ENCODE data around the gene LHCGR. TPM values are rescaled to one million over a fixed set of nuclear protein-coding genes. Genes with fewer than 3 reads are reported as not detected.
A peak's percentile ranks its signal among the peaks of the same experiment; 100 is the strongest.

Gene LHCGR
- polyA plus RNA-seq, 1 of the 3 experiments (the other 2 are of a cell fraction) = not detected

DNA sequence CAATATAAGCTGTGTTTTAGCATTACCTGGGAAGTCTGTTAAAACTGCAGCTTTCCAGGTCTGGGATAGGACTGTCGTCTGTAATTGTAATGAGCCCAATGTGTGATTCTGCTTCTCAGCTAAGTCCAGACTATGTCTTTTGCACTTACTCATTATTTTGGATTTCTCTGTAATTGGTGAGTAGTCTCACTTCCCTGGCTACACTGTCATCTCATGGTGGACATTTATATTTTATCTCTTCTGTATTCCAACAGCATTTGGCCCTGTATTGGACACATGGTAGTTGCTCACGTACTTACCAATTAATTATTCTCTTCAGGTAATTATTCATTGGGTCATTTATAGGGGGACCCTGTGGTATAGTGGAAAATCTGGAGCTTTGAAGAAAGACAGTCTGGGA is 28.0 kb downstream of the LHCGR start:
- H3K4me3 ChIP-seq (ENCODE audit: low read depth in 2 of 2, low read length in 1 of 2) = no peak overlapping the region
- no peaks in the 10 kb centered on the region for H3K79me2 ChIP-seq (ENCODE audit: insufficient read depth)
- H2AFZ ChIP-seq (ENCODE audit: low read depth) = no peak overlapping the region
- no peaks in the 10 kb centered on the region; the same call in 1 of the 2 replicates for H3K27me3 ChIP-seq (ENCODE audit: insufficient read depth)
- H3K9ac ChIP-seq = no peak overlapping the region
- H3F3A ChIP-seq (replicated peaks; ENCODE audit: insufficient read depth) = no peaks in the 10 kb centered on the region
- H4K20me1 ChIP-seq (ENCODE audit: insufficient read depth) = no peaks in the 10 kb centered on the region
- no peak overlapping the region for H3K4me2 ChIP-seq
- no peaks in the 10 kb centered on the region for H3K36me3 ChIP-seq (replicated peaks in 1 of 2; ENCODE audit: control insufficient read depth in 1 of 2, insufficient read depth in 2 of 2, low read length in 1 of 2)
- no peaks in the 10 kb centered on the region for H3K9me2 ChIP-seq
- H3K4me1 ChIP-seq (ENCODE audit: control insufficient read depth in 1 of 2, insufficient read depth in 2 of 2, low read depth in 1 of 2, low read length in 1 of 2) = no peaks in the 10 kb centered on the region; a peak in 1 of 4 replicates
- WGBS (ENCODE audit: low lambda C conversion rate) = 36% methylated on average over 2 of the region's 2 CpGs
- no peak overlapping the region for H3K27ac ChIP-seq (ENCODE audit: low read depth in 2 of 2, low read length in 1 of 2)
- no peak for TF ChIP-seq USF1 (IDR thresholded peaks at IDR 0.05; ENCODE audit: borderline replicate concordance, low read depth)
- no peak for TF ChIP-seq FOXM1 (IDR thresholded peaks at IDR 0.05; ENCODE audit: low read depth)
- TF ChIP-seq SMC3 (IDR thresholded peaks at IDR 0.05; ENCODE audit: low read depth, low read length) = peak; percentile 46
- TF ChIP-seq EP300 (IDR thresholded peaks at IDR 0.05; ENCODE audit: borderline replicate concordance in 1 of 2, low read depth in 1 of 2, low read length in 1 of 2) = no peak
- TF ChIP-seq, protein P1, sequence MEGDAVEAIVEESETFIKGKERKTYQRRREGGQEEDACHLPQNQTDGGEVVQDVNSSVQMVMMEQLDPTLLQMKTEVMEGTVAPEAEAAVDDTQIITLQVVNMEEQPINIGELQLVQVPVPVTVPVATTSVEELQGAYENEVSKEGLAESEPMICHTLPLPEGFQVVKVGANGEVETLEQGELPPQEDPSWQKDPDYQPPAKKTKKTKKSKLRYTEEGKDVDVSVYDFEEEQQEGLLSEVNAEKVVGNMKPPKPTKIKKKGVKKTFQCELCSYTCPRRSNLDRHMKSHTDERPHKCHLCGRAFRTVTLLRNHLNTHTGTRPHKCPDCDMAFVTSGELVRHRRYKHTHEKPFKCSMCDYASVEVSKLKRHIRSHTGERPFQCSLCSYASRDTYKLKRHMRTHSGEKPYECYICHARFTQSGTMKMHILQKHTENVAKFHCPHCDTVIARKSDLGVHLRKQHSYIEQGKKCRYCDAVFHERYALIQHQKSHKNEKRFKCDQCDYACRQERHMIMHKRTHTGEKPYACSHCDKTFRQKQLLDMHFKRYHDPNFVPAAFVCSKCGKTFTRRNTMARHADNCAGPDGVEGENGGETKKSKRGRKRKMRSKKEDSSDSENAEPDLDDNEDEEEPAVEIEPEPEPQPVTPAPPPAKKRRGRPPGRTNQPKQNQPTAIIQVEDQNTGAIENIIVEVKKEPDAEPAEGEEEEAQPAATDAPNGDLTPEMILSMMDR (IDR thresholded peaks at IDR 0.05) = peak; percentile 51
- TF ChIP-seq PBX3 (IDR thresholded peaks at IDR 0.05) = no peak
- TF ChIP-seq, protein P2, sequence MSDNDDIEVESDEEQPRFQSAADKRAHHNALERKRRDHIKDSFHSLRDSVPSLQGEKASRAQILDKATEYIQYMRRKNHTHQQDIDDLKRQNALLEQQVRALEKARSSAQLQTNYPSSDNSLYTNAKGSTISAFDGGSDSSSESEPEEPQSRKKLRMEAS (IDR thresholded peaks at IDR 0.05; ENCODE audit: low read depth) = no peak
- no peak for TF ChIP-seq NRF1 (IDR thresholded peaks at IDR 0.05; ENCODE audit: low read depth, low read length)
- peak; percentile 54 for TF ChIP-seq RAD21 (IDR thresholded peaks at IDR 0.05; ENCODE audit: low read length)
- POLR2A ChIA-PET = no interaction called here
- no peaks in the 10 kb centered on the region for H3K9me3 ChIP-seq
- DNase-seq = no peak
- CTCF ChIA-PET = interaction anchor here (0.9 to 1.4 kb wide), 9 partner anchors 10 to 127 kb away, joined by 3 to 10 read pairs (median 3); no protein-coding TSS in a partner anchor

DNA sequence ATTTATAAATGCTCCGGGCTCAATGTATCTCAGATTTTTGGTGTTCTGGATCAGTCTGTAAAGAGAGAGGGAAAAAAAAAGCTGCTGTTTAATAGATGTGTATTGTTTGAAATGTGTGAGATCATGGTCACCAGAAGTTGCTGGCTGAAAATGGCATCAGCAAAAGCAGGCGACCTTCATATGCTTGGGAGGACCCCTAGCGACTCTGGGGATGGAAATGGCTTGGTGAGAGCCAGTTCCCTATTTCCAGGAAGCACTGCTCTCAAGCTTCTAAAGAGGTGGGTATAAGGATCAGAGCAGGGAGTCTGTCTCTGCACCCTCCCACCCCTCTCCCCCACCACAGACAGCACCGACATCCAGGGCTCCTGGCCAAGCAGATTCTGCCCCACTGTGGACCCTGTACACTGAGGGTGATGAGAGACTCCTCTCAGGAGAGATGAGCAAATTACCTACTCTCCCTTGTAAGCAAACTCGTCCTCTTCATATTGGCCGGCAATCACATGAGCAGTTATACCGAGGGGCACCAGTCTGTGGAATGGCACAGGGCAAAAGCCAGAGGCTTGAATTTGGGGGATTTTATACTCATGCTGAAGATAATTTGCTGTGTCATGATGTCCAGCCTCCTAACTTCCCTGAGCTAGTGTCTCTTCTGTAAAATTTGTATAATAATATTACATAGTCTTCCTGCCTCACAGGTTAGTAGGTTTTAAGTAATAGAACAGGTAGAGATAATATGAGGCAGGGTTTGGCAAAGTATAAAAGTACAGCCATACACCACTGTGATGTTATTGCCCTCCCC is 29.6 kb downstream of the LHCGR start:
- Histone ChIP-seq H4K20me1 (ENCODE audit: insufficient read depth) (no peaks in the 10 kb centered on the region), H3K4me3 (ENCODE audit: low read depth in 2 of 2, low read length in 1 of 2) (no peak overlapping the region), H3K9me3 (no peaks in the 10 kb centered on the region), H3K4me2 (no peak overlapping the region), H3K9me2 (no peaks in the 10 kb centered on the region), H3K27ac (ENCODE audit: low read depth in 2 of 2, low read length in 1 of 2) (no peak overlapping the region), H3K9ac (no peak overlapping the region), H2AFZ (ENCODE audit: low read depth) (no peak overlapping the region), H3F3A (replicated peaks; ENCODE audit: insufficient read depth) (no peaks in the 10 kb centered on the region), H3K36me3 (replicated peaks in 1 of 2; ENCODE audit: control insufficient read depth in 1 of 2, insufficient read depth in 2 of 2, low read length in 1 of 2) (no peaks in the 10 kb centered on the region), H3K79me2 (ENCODE audit: insufficient read depth) (no peaks in the 10 kb centered on the region), H3K4me1 (ENCODE audit: control insufficient read depth in 1 of 2, insufficient read depth in 2 of 2, low read depth in 1 of 2, low read length in 1 of 2) (no peaks in the 10 kb centered on the region; a peak in 1 of 4 replicates), H3K27me3 (ENCODE audit: insufficient read depth) (no peaks in the 10 kb centered on the region)
- no peak for DNase-seq
- 51% methylated on average over 7 of the region's 7 CpGs for WGBS (ENCODE audit: low lambda C conversion rate)
- ChIA-PET POLR2A (no interaction called here), CTCF (interaction anchor here (0.9 to 1.3 kb wide), 2 partner anchors 10 to 38 kb away, joined by 3 to 4 read pairs; no protein-coding TSS in a partner anchor)
- TF ChIP-seq TAF1 (IDR thresholded peaks at IDR 0.05; ENCODE audit: borderline replicate concordance, low read depth, low read length) = no peak
- no peak for TF ChIP-seq SIN3A (IDR thresholded peaks at IDR 0.05; ENCODE audit: borderline replicate concordance, low read depth, low read length)
- no peak for TF ChIP-seq YY1 (IDR thresholded peaks at IDR 0.05; ENCODE audit: low read depth)
- TF ChIP-seq NFIC (IDR thresholded peaks at IDR 0.05; ENCODE audit: borderline replicate concordance) = no peak
- no peak for TF ChIP-seq PBX3 (IDR thresholded peaks at IDR 0.05)
- TF ChIP-seq TEAD4 (IDR thresholded peaks at IDR 0.05; ENCODE audit: borderline replicate concordance, insufficient read depth) = no peak
- no peak for TF ChIP-seq NRF1 (IDR thresholded peaks at IDR 0.05; ENCODE audit: low read depth, low read length)
- TF ChIP-seq, protein P2 (IDR thresholded peaks at IDR 0.05; ENCODE audit: low read depth) = no peak
- no peak for TF ChIP-seq USF2 (IDR thresholded peaks at IDR 0.05; ENCODE audit: borderline replicate concordance, low read depth, low read length)
- TF ChIP-seq, protein P1 (IDR thresholded peaks at IDR 0.05) = no peak
- TF ChIP-seq GABPA (IDR thresholded peaks at IDR 0.05; ENCODE audit: low read depth) = no peak
